WTC11 (cell line): ENCODE measurements around the gene FAM9C. TPM values are rescaled to one million over a fixed set of nuclear protein-coding genes. Genes with fewer than 3 reads are reported as not detected.
"Not testable (repeated sequence)": the region's sequence is repeated elsewhere in the genome, so short reads cannot be mapped to it uniquely, and the experiment has no call there.

Source experiments
- ATAC-seq: fragments of 200-7000 bp; cut with Tn5 transposase; 2 replicates; pipeline ENCODE4 v1.10.0; 2021; ENCODE audit warnings: mild to moderate bottlenecking, moderate library complexity
- CTCF ChIA-PET: fragments of 300-600 bp; sonication (Branson Sonifier 250); formaldehyde crosslinking; loops from one replicate; lab custom pipeline; 2021; ENCODE audit warnings: antibody characterized with exemption; lab: Charles Lee
- POLR2A ChIA-PET: fragments of 350-600 bp; sonication (Branson Sonifier 250); formaldehyde crosslinking; loops from one replicate; lab custom pipeline; 2021; ENCODE audit warnings: antibody characterized with exemption; lab: Charles Lee
- DNase-seq: peaks from one replicate; pipeline ENCODE4 v3.0.0; 2021; ENCODE audit warnings: low spot score
- H3K27ac Mint-ChIP-seq: 2 replicates; pipeline ENCODE4 v1.8.0; 2021; ENCODE audit warnings: mixed read lengths
- H3K27me3 Mint-ChIP-seq: 2 replicates; pipeline ENCODE4 v1.8.0; 2021; ENCODE audit warnings: low read depth, mild to moderate bottlenecking, moderate library complexity, mixed read lengths
- H3K36me3 Mint-ChIP-seq: 2 replicates; pipeline ENCODE4 v1.8.0; 2021; ENCODE audit warnings: mixed read lengths
- H3K4me1 Mint-ChIP-seq: 2 replicates; pipeline ENCODE4 v1.8.0; 2022; ENCODE audit warnings: mixed read lengths
- H3K4me3 Mint-ChIP-seq: 2 replicates; pipeline ENCODE4 v1.8.0; 2021; ENCODE audit warnings: mild to moderate bottlenecking, moderate library complexity, mixed read lengths
- H3K9me3 Mint-ChIP-seq: 2 replicates; pipeline ENCODE4 v1.8.0; 2021; ENCODE audit warnings: mixed read lengths
- ESRRA ChIP-seq: sonication (generic); formaldehyde crosslinking; IDR thresholded peaks from 2 replicates; pipeline ENCODE4 v1.8.1; 2022; ENCODE audit warnings: mild to moderate bottlenecking, missing genetic modification reagents, borderline replicate concordance
- GTF2I ChIP-seq: fragments of 250-450 bp; sonication (Bioruptor Pico); conservative IDR thresholded peaks from 2 replicates; pipeline ENCODE4 v1.4.0; 2021; ENCODE audit warnings: mild to moderate bottlenecking
- JAZF1 ChIP-seq: fragments of 250-450 bp; sonication (Bioruptor Pico); IDR thresholded peaks from 2 replicates; pipeline ENCODE4 v1.9.0; 2021; ENCODE audit warnings: moderate library complexity, mild to moderate bottlenecking, inconsistent platforms
- KAT7 ChIP-seq: sonication (generic); formaldehyde crosslinking; IDR thresholded peaks from 2 replicates; pipeline ENCODE4 v1.8.1; 2023; ENCODE audit warnings: missing genetic modification reagents, mild to moderate bottlenecking, borderline replicate concordance
- MXD4 ChIP-seq: fragments of 250-450 bp; sonication (Bioruptor Pico); IDR thresholded peaks from 2 replicates; pipeline ENCODE4 v1.8.0; 2021; ENCODE audit warnings: mild to moderate bottlenecking, moderate library complexity, borderline replicate concordance
- NR1H2 ChIP-seq: sonication (generic); formaldehyde crosslinking; IDR thresholded peaks from 2 replicates; pipeline ENCODE4 v1.9.0; 2021; ENCODE audit warnings: mild to moderate bottlenecking, moderate library complexity, missing genetic modification reagents
- NR2C2 ChIP-seq: sonication (generic); formaldehyde crosslinking; IDR thresholded peaks from 2 replicates; pipeline ENCODE4 v1.8.0; 2022; ENCODE audit warnings: mild to moderate bottlenecking, missing genetic modification reagents
- SMAD3 ChIP-seq: sonication (generic); formaldehyde crosslinking; IDR thresholded peaks from 2 replicates; pipeline ENCODE4 v1.8.0; 2022; ENCODE audit warnings: missing genetic modification reagents, mild to moderate bottlenecking, borderline replicate concordance
- SMAD4 ChIP-seq: sonication (generic); formaldehyde crosslinking; IDR thresholded peaks from 2 replicates; pipeline ENCODE4 v1.8.0; 2022; ENCODE audit warnings: mild to moderate bottlenecking, missing genetic modification reagents
- TEAD4 ChIP-seq: sonication (generic); formaldehyde crosslinking; IDR thresholded peaks from 2 replicates; pipeline ENCODE4 v1.8.0; 2022; ENCODE audit warnings: mild to moderate bottlenecking, missing genetic modification reagents
- USF2 ChIP-seq: sonication (generic); formaldehyde crosslinking; IDR thresholded peaks from 2 replicates; pipeline ENCODE4 v1.8.1; 2023; ENCODE audit warnings: mild to moderate bottlenecking, missing genetic modification reagents, moderate library complexity
- ZNF138 ChIP-seq: sonication (generic); formaldehyde crosslinking; conservative IDR thresholded peaks from 2 replicates; pipeline ENCODE4 v1.8.1; 2022; ENCODE audit warnings: mild to moderate bottlenecking, moderate library complexity, missing genetic modification reagents
- ZNF219 ChIP-seq: sonication (generic); formaldehyde crosslinking; IDR thresholded peaks from 2 replicates; pipeline ENCODE4 v1.8.0; 2023; ENCODE audit warnings: missing genetic modification reagents, mild to moderate bottlenecking, borderline replicate concordance
- ZSCAN18 ChIP-seq: fragments of 250-450 bp; sonication (Bioruptor Pico); IDR thresholded peaks from 2 replicates; pipeline ENCODE4 v2.1.2; 2022; ENCODE audit warnings: mild to moderate bottlenecking, moderate library complexity
- total RNA-seq: library from RNA; stranded (reverse); gene quantifications from 3 replicates; pipeline ENCODE4 v1.2.3, GENCODE V29; 2021
- TF ChIP-seq, protein P1 (sequence below): sonication (generic); formaldehyde crosslinking; IDR thresholded peaks from 2 replicates; pipeline ENCODE4 v1.8.0; 2022; ENCODE audit warnings: mild to moderate bottlenecking, missing genetic modification reagents
- TF ChIP-seq, protein P2 (sequence below): sonication (generic); formaldehyde crosslinking; IDR thresholded peaks from 2 replicates; pipeline ENCODE4 v1.8.1; 2022; ENCODE audit warnings: mild to moderate bottlenecking, missing genetic modification reagents, moderate library complexity, borderline replicate concordance

FAM9C gene
- total RNA-seq, 1 experiment from 2014 or later, result 0.28 TPM

DNA sequence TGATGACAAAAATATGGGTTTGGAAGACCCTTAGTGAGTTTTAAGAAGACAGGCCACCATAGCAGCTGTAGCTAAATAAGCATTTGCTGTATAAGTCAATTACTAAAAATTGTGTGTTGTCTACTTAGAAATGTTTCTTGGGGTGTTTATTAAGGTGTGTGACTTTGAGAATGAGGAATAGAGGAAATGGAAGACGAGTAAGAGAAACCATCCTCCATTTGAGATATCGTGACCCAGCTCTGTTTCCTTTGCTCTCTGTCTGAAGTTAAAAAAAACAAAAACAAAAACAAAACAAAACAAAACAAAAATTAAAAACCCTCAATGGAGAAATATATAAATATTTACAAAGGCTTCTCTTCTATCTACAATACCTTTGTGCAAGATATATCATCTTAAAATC, 41.7 kb upstream of the FAM9C start:
- ChIA-PET POLR2A (no interaction called here), CTCF (no interaction called here)
- ATAC-seq (no peak), DNase-seq (no peak)
- Mint-ChIP-seq H3K4me1 (peaks cover 20% of the 10 kb centered on the region), H3K9me3 (no peaks in the 10 kb centered on the region), H3K27me3 (no peaks in the 10 kb centered on the region; the same call in 1 of the 2 replicates), H3K36me3 (no peaks in the 10 kb centered on the region), H3K27ac (no peak overlapping the region), H3K4me3 (no peak overlapping the region)
- TF ChIP-seq JAZF1 (CRISPR knock-in tag), result no peak
- TF ChIP-seq ZSCAN18 (CRISPR knock-in tag), result no peak
- no peak for TF ChIP-seq KAT7
- TF ChIP-seq MXD4 (CRISPR knock-in tag), result no peak
- TF ChIP-seq SMAD3 (CRISPR knock-in tag), result no peak
- TF ChIP-seq NR1H2 (CRISPR knock-in tag), result no peak

- Mint-ChIP-seq H3K4me3 (no peak overlapping the region), H3K36me3 (no peaks in the 10 kb centered on the region), H3K27me3 (no peaks in the 10 kb centered on the region; the same call in 1 of the 2 replicates), H3K9me3 (no peaks in the 10 kb centered on the region), H3K4me1 (peaks cover 20% of the 10 kb centered on the region), H3K27ac (no peak overlapping the region)
- POLR2A ChIA-PET, result no interaction called here
- CTCF ChIA-PET, result interaction anchor here (0.7 kb wide), 1 partner anchor 139 kb away, joined by 4 read pairs; no protein-coding TSS in a partner anchor
- TF ChIP-seq ZNF138, result no peak
- no peak for TF ChIP-seq USF2 (CRISPR knock-in tag)
- TF ChIP-seq GTF2I (CRISPR knock-in tag), result no peak
- no peak for TF ChIP-seq ZNF219
- no peak for TF ChIP-seq SMAD4 (CRISPR knock-in tag)
- ATAC-seq, result no peak
- no peak for DNase-seq
These were observed 41.1 kb upstream of the FAM9C start for GRCh38 chrX:13085526-13085925.

GRCh38 chrX:13084611-13085010, 40.2 kb upstream of the FAM9C start:
- no peak for ATAC-seq
- Mint-ChIP-seq H3K36me3 (no peaks in the 10 kb centered on the region), H3K9me3 (no peaks in the 10 kb centered on the region), H3K27me3 (no peaks in the 10 kb centered on the region; the same call in 1 of the 2 replicates), H3K27ac (no peak overlapping the region), H3K4me3 (no peak overlapping the region), H3K4me1 (peaks cover 20% of the 10 kb centered on the region)
- CTCF ChIA-PET, result interaction anchor here (1.0 kb wide), 1 partner anchor 138 kb away, joined by 3 read pairs; no protein-coding TSS in a partner anchor
- no peak for TF ChIP-seq NR2C2 (CRISPR knock-in tag)
- TF ChIP-seq ESRRA (CRISPR knock-in tag), result no peak
- TF ChIP-seq, protein P1, sequence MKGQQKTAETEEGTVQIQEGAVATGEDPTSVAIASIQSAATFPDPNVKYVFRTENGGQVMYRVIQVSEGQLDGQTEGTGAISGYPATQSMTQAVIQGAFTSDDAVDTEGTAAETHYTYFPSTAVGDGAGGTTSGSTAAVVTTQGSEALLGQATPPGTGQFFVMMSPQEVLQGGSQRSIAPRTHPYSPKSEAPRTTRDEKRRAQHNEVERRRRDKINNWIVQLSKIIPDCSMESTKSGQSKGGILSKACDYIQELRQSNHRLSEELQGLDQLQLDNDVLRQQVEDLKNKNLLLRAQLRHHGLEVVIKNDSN (CRISPR knock-in tag), result no peak
- TF ChIP-seq, protein P2, sequence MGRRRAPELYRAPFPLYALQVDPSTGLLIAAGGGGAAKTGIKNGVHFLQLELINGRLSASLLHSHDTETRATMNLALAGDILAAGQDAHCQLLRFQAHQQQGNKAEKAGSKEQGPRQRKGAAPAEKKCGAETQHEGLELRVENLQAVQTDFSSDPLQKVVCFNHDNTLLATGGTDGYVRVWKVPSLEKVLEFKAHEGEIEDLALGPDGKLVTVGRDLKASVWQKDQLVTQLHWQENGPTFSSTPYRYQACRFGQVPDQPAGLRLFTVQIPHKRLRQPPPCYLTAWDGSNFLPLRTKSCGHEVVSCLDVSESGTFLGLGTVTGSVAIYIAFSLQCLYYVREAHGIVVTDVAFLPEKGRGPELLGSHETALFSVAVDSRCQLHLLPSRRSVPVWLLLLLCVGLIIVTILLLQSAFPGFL, result no peak
- TF ChIP-seq TEAD4 (CRISPR knock-in tag), result no peak
- TF ChIP-seq JAZF1 (CRISPR knock-in tag), result no peak
- POLR2A ChIA-PET, result no interaction called here
- DNase-seq, result no peak

DNA sequence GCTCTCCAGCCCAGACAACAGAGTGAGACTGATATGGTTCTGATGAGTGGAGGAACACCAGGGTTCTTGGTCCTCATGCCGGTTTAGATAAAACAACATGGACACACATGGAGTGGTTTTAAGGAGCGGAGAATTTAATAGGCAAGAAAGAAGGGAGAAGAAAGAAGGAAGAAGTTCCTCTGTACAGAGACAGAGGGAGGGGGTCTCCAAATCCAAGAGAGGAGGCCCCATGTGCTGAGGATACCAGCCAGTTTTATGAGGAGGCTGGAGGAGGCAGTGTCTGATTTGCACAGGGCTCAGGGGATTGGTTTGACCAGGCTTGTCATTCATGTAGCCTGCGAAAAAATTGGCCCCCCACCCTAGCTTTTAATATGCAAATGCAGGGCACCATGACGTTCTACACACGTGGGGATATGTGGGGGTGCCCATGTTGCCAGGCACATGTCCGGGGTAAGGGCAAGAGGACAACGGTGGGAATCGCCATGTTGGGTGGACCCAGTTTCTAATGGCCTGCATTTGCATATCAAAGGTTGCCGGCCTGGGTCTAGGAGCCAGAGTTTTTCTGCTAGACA, 39.4 kb upstream of the FAM9C start:
- peaks cover 24% of the 10 kb centered on the region for H3K4me1 Mint-ChIP-seq
- POLR2A ChIA-PET, ATAC-seq, H3K27ac Mint-ChIP-seq, H3K27me3 Mint-ChIP-seq, H3K9me3 Mint-ChIP-seq, H3K4me3 Mint-ChIP-seq, H3K36me3 Mint-ChIP-seq: not testable (repeated sequence)
- CTCF ChIA-PET, result interaction anchor here (1.0 kb wide), 1 partner anchor 137 kb away, joined by 3 read pairs; no protein-coding TSS in a partner anchor
- peak; percentile 18 for DNase-seq
